HG03103 (cell line): ENCODE data around the gene RALBP1.

ENCODE experiments used
- ATAC-seq: cut with Tn5 transposase; IDR thresholded peaks from one replicate; pipeline ENCODE4 v1.9.1; 2021; ENCODE audit warnings: low read depth; ENCODE audit not compliant: unreplicated experiment

Gene RALBP1

GRCh38 chr18:9542924-9543323, 67.6 kb downstream of the RALBP1 start:
- ATAC-seq = no peak

- no peak for ATAC-seq
These were observed 69.7 kb downstream of the RALBP1 start for GRCh38 chr18:9545029-9545428.

GRCh38 chr18:9546468-9546867, 71.2 kb downstream of the RALBP1 start:
- no peak for ATAC-seq

- ATAC-seq = no peak
These were observed 72.5 kb downstream of the RALBP1 start for GRCh38 chr18:9547782-9548181.

GRCh38 chr18:9549405-9549804, 74.1 kb downstream of the RALBP1 start:
- no peak for ATAC-seq

GRCh38 chr18:9550429-9550828, 75.1 kb downstream of the RALBP1 start:
- no peak for ATAC-seq

GRCh38 chr18:9552191-9552590, 76.9 kb downstream of the RALBP1 start:
- ATAC-seq = no peak

GRCh38 chr18:9552616-9553015, 77.3 kb downstream of the RALBP1 start:
- ATAC-seq = no peak

- ATAC-seq = no peak
These were observed 82.1 kb downstream of the RALBP1 start for GRCh38 chr18:9557250-9557943.

- ATAC-seq = no peak
These were observed 83.2 kb downstream of the RALBP1 start for GRCh38 chr18:9558387-9559064.

- ATAC-seq = no peak
These were observed 83.9 kb downstream of the RALBP1 start for GRCh38 chr18:9559253-9559652.

GRCh38 chr18:9561759-9562158, 86.4 kb downstream of the RALBP1 start:
- no peak for ATAC-seq

- ATAC-seq = no peak
These were observed 87.3 kb downstream of the RALBP1 start for GRCh38 chr18:9562584-9562983.

- ATAC-seq = no peak
These were observed 88.0 kb downstream of the RALBP1 start for GRCh38 chr18:9563331-9563730.

GRCh38 chr18:9565407-9565806, 90.1 kb downstream of the RALBP1 start:
- no peak for ATAC-seq

- ATAC-seq = no peak
These were observed 92.9 kb downstream of the RALBP1 start for GRCh38 chr18:9568186-9568585.

- ATAC-seq = no peak
These were observed 93.9 kb downstream of the RALBP1 start for GRCh38 chr18:9569178-9569577.

- ATAC-seq = no peak
These were observed 94.9 kb downstream of the RALBP1 start for GRCh38 chr18:9570255-9570654.

- no peak for ATAC-seq
These were observed 96.2 kb downstream of the RALBP1 start for GRCh38 chr18:9571546-9571945.

GRCh38 chr18:9574473-9575115, 99.3 kb downstream of the RALBP1 start:
- ATAC-seq = no peak

- ATAC-seq = no peak
These were observed 100.2 kb downstream of the RALBP1 start for GRCh38 chr18:9575558-9575957.

- ATAC-seq = no peak
These were observed 102.0 kb downstream of the RALBP1 start for GRCh38 chr18:9577361-9577760.
